Measurements from ENCODE around the gene MAP2. TPM values are rescaled to one million over a fixed set of nuclear protein-coding genes. Genes with fewer than 3 reads are reported as not detected.

MAP2 gene
- total RNA-seq, 4 donors from 2014 or later, result 18.9 to 36.4 (median 25.3) TPM

- no peak for DNase-seq (ENCODE audit: low spot score)
- ATAC-seq (ENCODE audit: low FRiP score), result no peak
- TF ChIP-seq, protein P1, sequence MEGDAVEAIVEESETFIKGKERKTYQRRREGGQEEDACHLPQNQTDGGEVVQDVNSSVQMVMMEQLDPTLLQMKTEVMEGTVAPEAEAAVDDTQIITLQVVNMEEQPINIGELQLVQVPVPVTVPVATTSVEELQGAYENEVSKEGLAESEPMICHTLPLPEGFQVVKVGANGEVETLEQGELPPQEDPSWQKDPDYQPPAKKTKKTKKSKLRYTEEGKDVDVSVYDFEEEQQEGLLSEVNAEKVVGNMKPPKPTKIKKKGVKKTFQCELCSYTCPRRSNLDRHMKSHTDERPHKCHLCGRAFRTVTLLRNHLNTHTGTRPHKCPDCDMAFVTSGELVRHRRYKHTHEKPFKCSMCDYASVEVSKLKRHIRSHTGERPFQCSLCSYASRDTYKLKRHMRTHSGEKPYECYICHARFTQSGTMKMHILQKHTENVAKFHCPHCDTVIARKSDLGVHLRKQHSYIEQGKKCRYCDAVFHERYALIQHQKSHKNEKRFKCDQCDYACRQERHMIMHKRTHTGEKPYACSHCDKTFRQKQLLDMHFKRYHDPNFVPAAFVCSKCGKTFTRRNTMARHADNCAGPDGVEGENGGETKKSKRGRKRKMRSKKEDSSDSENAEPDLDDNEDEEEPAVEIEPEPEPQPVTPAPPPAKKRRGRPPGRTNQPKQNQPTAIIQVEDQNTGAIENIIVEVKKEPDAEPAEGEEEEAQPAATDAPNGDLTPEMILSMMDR (IDR thresholded peaks at IDR 0.05), result no peak
These were observed 337.7 kb downstream of the MAP2 start for GRCh38 chr2:209761566-209761965.

DNA sequence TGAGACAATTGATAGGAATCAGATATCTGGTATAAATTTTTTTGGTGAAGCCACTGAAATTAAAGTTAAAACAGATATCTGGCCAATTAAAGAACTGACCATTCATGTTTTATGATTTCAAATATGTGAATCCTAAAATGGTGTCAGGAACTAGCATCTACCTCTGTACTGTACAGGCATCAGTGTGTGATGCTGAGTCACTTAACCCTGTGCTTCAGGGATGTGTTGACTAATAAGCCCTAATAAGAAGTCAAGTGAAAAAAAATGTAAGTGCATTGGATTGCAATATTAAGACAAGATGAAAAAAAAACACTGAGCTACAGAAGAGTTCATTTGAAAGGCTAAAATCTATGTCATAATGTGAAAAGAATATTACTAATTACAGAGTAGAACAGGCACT, 338.7 kb downstream of the MAP2 start:
- DNase-seq (ENCODE audit: low spot score), result no peak
- ATAC-seq (ENCODE audit: low FRiP score), result no peak
- TF ChIP-seq, protein P1 (IDR thresholded peaks at IDR 0.05), result no peak

DNA sequence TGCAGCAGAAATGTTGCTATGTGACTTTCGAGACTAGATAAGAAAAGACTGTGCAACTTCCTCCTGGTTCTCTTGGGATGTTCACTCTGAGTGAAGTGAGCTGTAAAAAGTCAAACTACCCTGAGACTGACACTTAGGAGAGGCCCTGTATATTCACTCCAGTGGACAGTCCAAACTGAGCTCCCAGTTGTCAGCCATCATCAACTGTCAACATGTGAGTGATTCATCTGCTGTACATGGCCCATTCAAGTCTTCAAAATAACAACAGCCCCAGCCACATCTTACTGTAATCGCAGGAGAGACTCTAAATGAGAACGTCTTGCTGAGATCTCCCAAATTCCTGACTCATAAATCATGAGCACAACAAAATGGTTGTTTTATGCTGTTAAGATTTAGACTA, 339.3 kb downstream of the MAP2 start:
- DNase-seq (ENCODE audit: low spot score) (no peak), ATAC-seq (ENCODE audit: low FRiP score) (no peak)
- TF ChIP-seq, protein P1 (IDR thresholded peaks at IDR 0.05), result no peak

- ATAC-seq (ENCODE audit: low FRiP score), result no peak
These were observed 342.8 kb downstream of the MAP2 start for GRCh38 chr2:209766613-209767012.

DNA sequence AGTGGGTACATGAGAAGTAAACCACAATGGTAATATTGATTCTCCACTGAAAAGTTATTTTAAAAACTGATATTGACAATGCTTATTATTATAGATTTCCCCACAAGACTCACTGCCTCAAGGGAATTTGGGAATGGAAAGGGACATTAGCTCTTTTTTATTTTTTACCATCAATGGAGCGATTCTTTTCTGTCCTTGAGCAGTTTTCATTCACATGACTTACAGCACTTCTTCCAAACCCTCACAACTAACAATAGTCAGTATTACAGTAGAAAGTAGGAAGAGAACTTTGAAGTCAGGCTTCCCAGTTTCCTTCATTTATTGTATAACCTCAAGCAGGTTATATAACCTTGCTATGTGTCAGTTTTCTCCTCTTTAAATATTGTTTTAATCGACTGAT, 343.5 kb downstream of the MAP2 start:
- DNase-seq (ENCODE audit: low spot score), result no peak
- no peak for ATAC-seq (ENCODE audit: low FRiP score)
- TF ChIP-seq, protein P1 (IDR thresholded peaks at IDR 0.05), result no peak

More at GRCh38 chr2:209766613-209767012, 342.8 kb downstream of the MAP2 start:
- TF ChIP-seq, protein P1 (IDR thresholded peaks at IDR 0.05), result no peak
- no peak for DNase-seq (ENCODE audit: low spot score)

GRCh38 chr2:209768557-209768956, 344.7 kb downstream of the MAP2 start:
- ATAC-seq (ENCODE audit: low FRiP score) (no peak), DNase-seq (ENCODE audit: low spot score) (no peak)
- TF ChIP-seq, protein P1 (IDR thresholded peaks at IDR 0.05), result no peak

GRCh38 chr2:209771474-209772289, 347.8 kb downstream of the MAP2 start, which contains the start of gene UNC80:
Gene UNC80 (plus strand): TSS chr2:209771832. CDS start chr2:209772073, 241 bp downstream.
- ATAC-seq (ENCODE audit: low FRiP score), result peak; percentile 89
- no peak for DNase-seq (ENCODE audit: low spot score)
- TF ChIP-seq, protein P1 (IDR thresholded peaks at IDR 0.05), result no peak
